Suprapubic skin (tissue), 4 donors: ENCODE data around the gene GSTA2. TPM values are rescaled to one million over a fixed set of nuclear protein-coding genes. Genes with fewer than 3 reads are reported as not detected.

Experiments used
- DNase-seq, 2 donors: peaks; one replicate each; pipeline ENCODE4 v3.0.0-alpha.2; 2019; ENCODE audit warnings: low spot score in 2 of 2
- H3K27ac ChIP-seq: fragments of 200-600 bp; sonication (generic); one replicate; pipeline ENCODE4 v1.5.1; 2019
- H3K27me3 ChIP-seq: fragments of 200-600 bp; sonication (generic); one replicate; pipeline ENCODE4 v1.5.1; 2019
- H3K36me3 ChIP-seq: fragments of 200-600 bp; sonication (generic); one replicate; pipeline ENCODE4 v1.5.1; 2019
- H3K4me1 ChIP-seq: fragments of 200-600 bp; sonication (generic); one replicate; pipeline ENCODE4 v1.5.1; 2019
- H3K4me3 ChIP-seq: fragments of 200-600 bp; sonication (generic); one replicate; pipeline ENCODE4 v1.5.1; 2019; ENCODE audit warnings: mild to moderate bottlenecking
- H3K9me3 ChIP-seq: fragments of 200-600 bp; sonication (generic); one replicate; pipeline ENCODE4 v1.5.1; 2019
- CTCF ChIP-seq, 2 donors: fragments of 200-600 bp in 1 of 2; fragments of 450-650 bp in 1 of 2; sonication (generic) in 1 of 2; IDR thresholded peaks; one replicate each; pipeline ENCODE4 v1.5.1; 2016 to 2019; ENCODE audit warnings: antibody characterized with exemption in 2 of 2, mild to moderate bottlenecking in 1 of 2, moderate library complexity in 1 of 2
- EP300 ChIP-seq: sonication (generic); formaldehyde crosslinking; IDR thresholded peaks from one replicate; pipeline ENCODE4 v1.6.1; 2017; ENCODE audit warnings: antibody characterized with exemption
- POLR2A ChIP-seq, 2 donors: fragments of 450-650 bp; IDR thresholded peaks; one replicate each; pipeline ENCODE4 v1.6.1; 2017; ENCODE audit warnings: antibody characterized with exemption in 2 of 2, mild to moderate bottlenecking in 2 of 2, moderate library complexity in 2 of 2
- POLR2AphosphoS5 ChIP-seq, 3 donors: sonication (generic); formaldehyde crosslinking; IDR thresholded peaks; one replicate each; pipeline ENCODE4 v1.6.1; 2017; ENCODE audit warnings: antibody characterized with exemption in 3 of 3
- WGBS: methylation state at CpG from one replicate; pipeline ENCODE4 v1.1.5; 2018; 5-methylcytosine and 5-hydroxymethylcytosine counted together
- total RNA-seq, 4 donors: library from RNA; depleted of rRNA; stranded (reverse); fragments of >200 nt; gene quantifications; one replicate each; pipeline ENCODE4 v1.1.0, GENCODE V29; 2016

GSTA2 gene
- total RNA-seq, 4 donors from 2014 or later = not detected

GRCh38 chr6:52727908-52728307 lies 35.4 kb downstream of the GSTA2 start:
- H3K27ac ChIP-seq = no peak overlapping the region
- no peaks in the 10 kb centered on the region for H3K36me3 ChIP-seq
- TF ChIP-seq POLR2A (IDR thresholded peaks at IDR 0.05) (no peak), POLR2AphosphoS5 (IDR thresholded peaks at IDR 0.05) (no peak), CTCF (IDR thresholded peaks at IDR 0.05) (no peak), EP300 (no peak)
- 85% methylated on average over 2 of the region's 2 CpGs for WGBS
- no peak overlapping the region for H3K4me3 ChIP-seq
- H3K4me1 ChIP-seq = peaks cover 6% of the 10 kb centered on the region
- peaks cover 3% of the 10 kb centered on the region for H3K9me3 ChIP-seq
- DNase-seq = no peak
- H3K27me3 ChIP-seq = no peaks in the 10 kb centered on the region

GRCh38 chr6:52726741-52727535 lies 36.3 kb downstream of the GSTA2 start:
- 92% methylated on average over 15 of the region's 15 CpGs for WGBS
- no peak for DNase-seq
- no peak for TF ChIP-seq POLR2A (IDR thresholded peaks at IDR 0.05)
- no peak for TF ChIP-seq POLR2AphosphoS5 (IDR thresholded peaks at IDR 0.05)
- no peak for TF ChIP-seq CTCF (IDR thresholded peaks at IDR 0.05)
- no peak for TF ChIP-seq EP300
- Histone ChIP-seq H3K27me3 (no peaks in the 10 kb centered on the region), H3K27ac (no peak overlapping the region), H3K9me3 (peaks cover 3% of the 10 kb centered on the region), H3K36me3 (no peaks in the 10 kb centered on the region), H3K4me3 (no peak overlapping the region), H3K4me1 (peaks cover 6% of the 10 kb centered on the region)

- Histone ChIP-seq H3K36me3 (no peaks in the 10 kb centered on the region), H3K9me3 (peaks cover 3% of the 10 kb centered on the region), H3K27ac (no peak overlapping the region), H3K4me3 (no peak overlapping the region), H3K4me1 (peaks cover 6% of the 10 kb centered on the region), H3K27me3 (no peaks in the 10 kb centered on the region)
- no peak for DNase-seq
- 91% methylated on average over 2 of the region's 2 CpGs for WGBS
- TF ChIP-seq CTCF (IDR thresholded peaks at IDR 0.05) (no peak), EP300 (no peak), POLR2AphosphoS5 (IDR thresholded peaks at IDR 0.05) (no peak), POLR2A (IDR thresholded peaks at IDR 0.05) (no peak)
These were observed 37.1 kb downstream of the GSTA2 start for GRCh38 chr6:52726193-52726542.

- Histone ChIP-seq H3K4me1 (peaks cover 6% of the 10 kb centered on the region), H3K36me3 (no peaks in the 10 kb centered on the region), H3K27me3 (no peaks in the 10 kb centered on the region), H3K4me3 (no peak overlapping the region), H3K27ac (no peak overlapping the region), H3K9me3 (peaks cover 3% of the 10 kb centered on the region)
- no peak for TF ChIP-seq EP300
- no peak for TF ChIP-seq CTCF (IDR thresholded peaks at IDR 0.05)
- TF ChIP-seq POLR2AphosphoS5 (IDR thresholded peaks at IDR 0.05) = no peak
- TF ChIP-seq POLR2A (IDR thresholded peaks at IDR 0.05) = no peak
- DNase-seq = no peak
- WGBS = 77% methylated on average over 2 of the region's 2 CpGs
These were observed 37.6 kb downstream of the GSTA2 start for GRCh38 chr6:52725535-52726192.

GRCh38 chr6:52725143-52725534 lies 38.1 kb downstream of the GSTA2 start:
- DNase-seq = no peak
- peaks cover 3% of the 10 kb centered on the region for H3K9me3 ChIP-seq
- no peak overlapping the region for H3K27ac ChIP-seq
- peaks cover 6% of the 10 kb centered on the region for H3K4me1 ChIP-seq
- H3K36me3 ChIP-seq = no peaks in the 10 kb centered on the region
- H3K4me3 ChIP-seq = no peak overlapping the region
- WGBS = 66% methylated on average over 3 of the region's 3 CpGs
- TF ChIP-seq CTCF (IDR thresholded peaks at IDR 0.05) (no peak), POLR2AphosphoS5 (IDR thresholded peaks at IDR 0.05) (no peak), POLR2A (IDR thresholded peaks at IDR 0.05) (no peak), EP300 (no peak)
- H3K27me3 ChIP-seq = no peaks in the 10 kb centered on the region
